Neuron (in vitro differentiated cells): ENCODE data around the gene AOC1.
A peak's percentile ranks its signal among the peaks of the same experiment; 100 is the strongest.

ENCODE experiments used
- H2AFZ ChIP-seq: one replicate; pipeline ENCODE4 v1.6.1; 2013; ENCODE audit warnings: low read depth, mild to moderate bottlenecking, inconsistent platforms, low read length, moderate library complexity
- H3K27me3 ChIP-seq: one replicate; pipeline ENCODE4 v1.6.1; 2013; ENCODE audit warnings: low read length; ENCODE audit not compliant: insufficient read depth
- H3K36me3 ChIP-seq: one replicate; pipeline ENCODE4 v1.6.1; 2013; ENCODE audit warnings: low read length; ENCODE audit not compliant: insufficient read depth
- H3K4me1 ChIP-seq: one replicate; pipeline ENCODE4 v1.6.1; 2013; ENCODE audit warnings: low read length; ENCODE audit not compliant: insufficient read depth
- H3K4me3 ChIP-seq: 2 replicates; pipeline ENCODE4 v1.5.1; 2013; ENCODE audit warnings: mild to moderate bottlenecking, low read length, moderate library complexity
- H3K9me3 ChIP-seq: one replicate; pipeline ENCODE4 v1.6.1; 2013; ENCODE audit warnings: low read length

The AOC1 gene

GRCh38 chr7:150874401-150875198 lies 22.3 kb downstream of the AOC1 start:
- no peak overlapping the region for H3K4me3 ChIP-seq
- no peaks in the 10 kb centered on the region for H3K27me3 ChIP-seq
- H3K9me3 ChIP-seq, result no peaks in the 10 kb centered on the region
- no peaks in the 10 kb centered on the region for H3K4me1 ChIP-seq
- no peaks in the 10 kb centered on the region for H3K36me3 ChIP-seq
- H2AFZ ChIP-seq, result no peak overlapping the region

GRCh38 chr7:150875791-150876190 lies 23.5 kb downstream of the AOC1 start:
- Histone ChIP-seq H3K27me3 (no peaks in the 10 kb centered on the region), H3K4me3 (no peak overlapping the region), H2AFZ (no peak overlapping the region), H3K9me3 (no peaks in the 10 kb centered on the region), H3K36me3 (no peaks in the 10 kb centered on the region), H3K4me1 (no peaks in the 10 kb centered on the region)

DNA sequence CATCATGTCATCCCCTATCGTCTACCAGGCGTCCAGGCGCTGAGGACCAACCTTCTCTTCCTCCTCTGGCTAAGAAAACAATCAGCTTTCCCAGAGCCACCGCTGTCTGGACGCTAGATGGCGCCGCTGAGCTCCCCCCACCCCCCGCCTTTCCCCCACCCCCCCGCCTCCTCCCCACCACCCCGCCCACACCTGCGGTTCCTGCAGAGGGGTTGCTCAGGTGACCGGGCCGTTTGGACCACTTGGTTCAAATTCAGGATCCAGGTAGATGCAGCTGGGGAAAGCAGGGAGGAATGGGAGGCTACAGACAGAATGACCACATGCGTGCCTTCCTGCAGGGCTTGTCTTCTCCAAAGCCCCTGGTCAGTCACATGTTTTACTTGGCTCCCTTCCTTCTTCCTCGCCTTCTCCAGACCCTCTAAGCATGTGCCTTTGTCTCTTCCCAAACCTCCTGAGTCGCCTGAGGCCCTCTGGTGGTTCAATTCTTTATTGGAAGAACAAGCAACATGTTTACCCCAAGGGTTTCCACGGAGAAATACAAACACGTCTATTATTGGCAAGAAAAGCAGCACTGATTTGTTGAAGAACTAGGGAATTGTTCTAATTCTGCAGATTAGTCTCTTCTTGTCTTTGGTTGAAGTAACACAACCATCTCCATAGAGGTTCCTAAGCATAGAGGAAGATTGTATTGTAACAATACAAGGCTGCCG lies 24.7 kb downstream of the AOC1 start:
- Histone ChIP-seq H3K4me1 (no peaks in the 10 kb centered on the region), H2AFZ (peak overlapping the region; percentile 21), H3K36me3 (no peaks in the 10 kb centered on the region), H3K4me3 (no peak overlapping the region), H3K27me3 (no peaks in the 10 kb centered on the region), H3K9me3 (no peaks in the 10 kb centered on the region)

DNA sequence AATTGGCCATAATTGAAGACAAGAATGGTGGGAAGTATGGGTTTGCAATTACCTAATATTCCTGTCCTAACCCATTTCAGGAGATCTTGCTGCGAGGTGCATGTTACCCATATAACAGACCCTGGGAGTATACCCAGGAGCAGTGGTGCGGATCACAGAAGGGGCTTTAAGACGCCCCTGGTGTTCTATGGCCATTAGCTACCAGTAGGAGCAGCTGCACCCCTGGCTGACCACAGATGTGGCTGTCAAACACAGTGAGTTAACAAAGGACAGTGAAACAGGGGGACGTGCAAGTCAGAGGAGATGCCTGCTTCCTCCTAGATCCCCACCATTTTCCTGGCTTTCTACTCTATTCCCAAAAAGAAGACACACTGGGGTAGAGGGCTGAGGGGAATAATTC lies 25.2 kb downstream of the AOC1 start:
- Histone ChIP-seq H3K4me1 (no peaks in the 10 kb centered on the region), H3K9me3 (no peaks in the 10 kb centered on the region), H3K4me3 (no peak overlapping the region), H3K36me3 (no peaks in the 10 kb centered on the region), H3K27me3 (no peaks in the 10 kb centered on the region), H2AFZ (no peak overlapping the region)

- Histone ChIP-seq H3K27me3 (no peaks in the 10 kb centered on the region), H3K9me3 (no peaks in the 10 kb centered on the region), H3K4me3 (no peak overlapping the region), H3K36me3 (no peaks in the 10 kb centered on the region), H2AFZ (no peak overlapping the region), H3K4me1 (no peaks in the 10 kb centered on the region)
These were observed 27.0 kb downstream of the AOC1 start for GRCh38 chr7:150879345-150879744.

- Histone ChIP-seq H3K36me3 (no peaks in the 10 kb centered on the region), H2AFZ (no peak overlapping the region), H3K9me3 (no peaks in the 10 kb centered on the region), H3K27me3 (no peaks in the 10 kb centered on the region), H3K4me3 (no peak overlapping the region), H3K4me1 (no peaks in the 10 kb centered on the region)
These were observed 28.9 kb downstream of the AOC1 start for GRCh38 chr7:150881189-150881588.

GRCh38 chr7:150890853-150891584 lies 38.7 kb downstream of the AOC1 start:
- Histone ChIP-seq H3K4me1 (no peaks in the 10 kb centered on the region), H2AFZ (no peak overlapping the region), H3K36me3 (no peaks in the 10 kb centered on the region), H3K4me3 (no peak overlapping the region), H3K27me3 (peaks cover 2% of the 10 kb centered on the region), H3K9me3 (no peaks in the 10 kb centered on the region)

DNA sequence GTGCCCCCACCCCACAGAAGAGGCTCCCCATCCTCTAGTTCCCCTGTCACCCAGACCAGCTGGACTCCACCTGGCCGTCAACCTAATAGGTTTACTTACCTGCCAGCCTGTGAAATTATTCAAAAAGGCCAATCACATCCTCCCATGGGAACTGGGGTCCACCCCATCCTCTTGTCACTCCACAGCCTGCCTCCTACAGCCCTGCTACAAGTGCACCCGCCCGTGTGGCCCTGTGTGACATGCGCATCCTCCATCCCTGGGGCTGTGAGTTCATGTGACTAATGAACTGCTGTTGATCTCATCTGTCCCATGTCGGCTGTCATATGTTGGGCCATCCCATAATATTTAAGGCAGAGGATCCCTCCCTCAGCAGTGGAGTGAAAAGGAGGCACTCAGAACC lies 39.4 kb downstream of the AOC1 start:
- Histone ChIP-seq H3K27me3 (peaks cover 4% of the 10 kb centered on the region), H3K9me3 (no peaks in the 10 kb centered on the region), H3K36me3 (no peaks in the 10 kb centered on the region), H3K4me1 (no peaks in the 10 kb centered on the region), H3K4me3 (no peak overlapping the region), H2AFZ (no peak overlapping the region)

GRCh38 chr7:150895809-150896208 lies 43.5 kb downstream of the AOC1 start:
- H2AFZ ChIP-seq, result no peak overlapping the region

GRCh38 chr7:150896562-150897209 lies 44.4 kb downstream of the AOC1 start:
- no peak overlapping the region for H2AFZ ChIP-seq

More at GRCh38 chr7:150895809-150896208, 43.5 kb downstream of the AOC1 start:
- Histone ChIP-seq H3K9me3 (no peaks in the 10 kb centered on the region), H3K4me3 (no peak overlapping the region), H3K36me3 (no peaks in the 10 kb centered on the region), H3K27me3 (peaks cover 4% of the 10 kb centered on the region), H3K4me1 (no peaks in the 10 kb centered on the region)

DNA sequence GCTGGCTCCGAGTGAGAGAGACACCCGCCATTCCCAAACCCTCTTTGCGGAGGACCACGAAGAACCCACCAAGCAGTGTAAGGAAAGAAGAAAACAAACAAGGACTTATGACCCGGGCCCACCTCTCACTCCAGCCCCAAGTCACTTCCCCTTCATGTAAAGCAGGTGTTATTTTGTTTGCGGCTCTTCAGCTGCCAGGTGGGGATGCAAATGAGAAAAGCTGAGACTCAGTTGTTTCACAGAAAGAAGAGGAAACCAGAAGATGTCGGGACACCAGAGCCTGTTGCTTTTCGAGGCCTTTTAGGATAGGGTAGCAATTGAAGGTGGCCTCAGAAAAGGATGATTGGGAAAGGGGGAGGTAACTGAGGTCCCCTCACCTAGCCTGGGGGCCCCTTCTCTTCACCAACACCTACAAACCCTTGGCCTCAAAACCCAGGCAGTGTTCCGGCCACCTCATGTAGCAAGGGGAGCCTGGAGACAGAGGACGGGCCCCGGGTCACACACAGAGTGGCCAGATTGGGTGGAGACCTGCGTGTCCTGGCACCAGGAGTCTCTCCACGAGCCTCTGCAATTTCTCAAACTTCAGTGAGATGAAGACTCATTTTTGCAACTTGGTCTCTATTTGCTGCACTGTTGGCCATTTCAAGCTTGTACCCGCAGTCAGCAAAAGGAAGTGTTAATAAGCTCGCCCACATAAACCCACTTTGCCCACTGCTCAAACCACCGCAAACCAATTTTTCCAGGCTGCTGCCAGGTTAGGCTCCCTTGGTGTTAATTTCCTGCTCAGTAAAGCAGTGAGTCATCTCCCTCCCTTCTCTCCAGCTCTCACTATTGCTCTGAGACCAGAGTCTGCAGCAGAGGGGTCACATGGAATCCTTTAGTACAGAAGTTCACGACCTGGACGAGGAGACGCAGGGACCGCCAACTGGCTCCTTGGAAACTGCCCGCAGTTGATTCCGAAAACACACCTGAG lies 45.5 kb downstream of the AOC1 start:
- Histone ChIP-seq H3K4me3 (no peak overlapping the region), H3K4me1 (peaks cover 6% of the 10 kb centered on the region), H3K9me3 (no peaks in the 10 kb centered on the region), H3K36me3 (no peaks in the 10 kb centered on the region), H3K27me3 (peaks cover 5% of the 10 kb centered on the region), H2AFZ (no peak overlapping the region)

More at GRCh38 chr7:150896562-150897209, 44.4 kb downstream of the AOC1 start:
- peaks cover 4% of the 10 kb centered on the region for H3K27me3 ChIP-seq
- no peaks in the 10 kb centered on the region for H3K36me3 ChIP-seq
- no peak overlapping the region for H3K4me3 ChIP-seq
- H3K9me3 ChIP-seq, result no peaks in the 10 kb centered on the region
- H3K4me1 ChIP-seq, result peaks cover 6% of the 10 kb centered on the region

DNA sequence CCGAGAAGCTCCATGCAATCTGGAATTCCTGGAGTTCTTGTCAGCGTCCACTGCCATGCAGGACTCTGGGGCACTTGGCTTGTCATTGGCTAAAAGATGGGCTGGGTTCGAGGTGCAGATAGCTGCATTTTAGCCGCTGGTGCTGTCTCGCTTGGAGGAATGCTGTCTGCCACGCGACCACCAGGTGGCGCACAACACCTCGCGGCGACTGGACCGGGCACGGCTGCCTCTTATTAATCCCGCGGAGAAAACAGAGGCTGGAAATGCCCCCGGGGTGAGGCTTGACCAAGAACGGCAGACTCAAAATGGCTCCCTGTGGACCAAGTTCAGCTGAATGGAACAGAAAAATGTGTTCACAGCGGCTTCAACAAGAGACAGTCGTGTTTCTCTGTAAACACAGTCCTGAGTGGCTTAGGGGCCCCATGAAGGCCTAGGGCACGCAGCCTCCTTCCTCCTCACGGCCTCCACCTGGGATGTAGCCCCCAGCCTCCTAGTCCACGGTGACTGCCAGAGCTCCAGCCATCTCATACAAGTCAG lies 46.2 kb downstream of the AOC1 start:
- Histone ChIP-seq H3K9me3 (no peaks in the 10 kb centered on the region), H3K27me3 (peaks cover 7% of the 10 kb centered on the region), H3K4me1 (peaks cover 6% of the 10 kb centered on the region), H3K36me3 (no peaks in the 10 kb centered on the region), H3K4me3 (no peak overlapping the region), H2AFZ (no peak overlapping the region)
